VCaP (cell line): ENCODE results near the gene VSX1.

Experiments
- H3K27ac ChIP-seq: fragments of 450-650 bp; 2 replicates; pipeline ENCODE4 v1.5.1; 2017
- TF ChIP-seq, protein P1 (sequence below): fragments of 450-650 bp; conservative IDR thresholded peaks from 2 replicates; pipeline ENCODE4 v1.5.1; 2017; ENCODE audit warnings: mild to moderate bottlenecking, moderate library complexity

The VSX1 gene

DNA sequence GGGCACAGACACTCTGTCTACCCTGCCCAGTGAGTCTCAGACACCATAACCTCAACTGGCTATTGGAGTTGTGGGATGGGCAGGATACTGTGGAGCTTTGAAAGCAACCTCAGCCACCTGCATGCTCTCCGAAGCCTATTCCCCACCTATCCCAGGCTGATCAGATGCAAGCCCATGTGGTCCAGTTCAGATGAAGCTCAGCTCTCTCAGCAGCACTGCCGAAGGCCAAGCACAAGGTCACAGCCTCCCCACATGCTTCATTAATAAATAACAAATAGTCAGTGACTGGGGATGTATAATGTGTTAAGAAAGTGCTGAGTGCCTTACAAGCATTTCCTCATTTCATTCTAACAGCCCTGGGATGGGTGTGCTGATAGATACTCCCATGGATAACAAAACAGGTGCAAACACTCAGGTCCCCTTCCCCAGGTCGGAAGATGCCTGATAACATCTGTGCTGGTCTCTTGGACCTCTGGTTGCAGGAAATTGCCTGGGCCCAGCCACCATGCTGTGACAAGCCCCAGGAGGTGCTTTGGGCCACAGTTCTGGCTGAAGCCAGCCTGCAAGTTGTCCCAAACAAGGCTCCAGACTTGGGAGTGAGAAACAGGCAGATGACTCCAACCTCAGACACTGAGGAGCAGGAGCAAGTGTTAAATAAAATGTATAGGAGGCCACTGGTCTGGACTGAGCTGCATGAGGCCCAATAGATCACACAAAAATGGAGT, 27.7 kb downstream of the VSX1 start:
- TF ChIP-seq, protein P1, sequence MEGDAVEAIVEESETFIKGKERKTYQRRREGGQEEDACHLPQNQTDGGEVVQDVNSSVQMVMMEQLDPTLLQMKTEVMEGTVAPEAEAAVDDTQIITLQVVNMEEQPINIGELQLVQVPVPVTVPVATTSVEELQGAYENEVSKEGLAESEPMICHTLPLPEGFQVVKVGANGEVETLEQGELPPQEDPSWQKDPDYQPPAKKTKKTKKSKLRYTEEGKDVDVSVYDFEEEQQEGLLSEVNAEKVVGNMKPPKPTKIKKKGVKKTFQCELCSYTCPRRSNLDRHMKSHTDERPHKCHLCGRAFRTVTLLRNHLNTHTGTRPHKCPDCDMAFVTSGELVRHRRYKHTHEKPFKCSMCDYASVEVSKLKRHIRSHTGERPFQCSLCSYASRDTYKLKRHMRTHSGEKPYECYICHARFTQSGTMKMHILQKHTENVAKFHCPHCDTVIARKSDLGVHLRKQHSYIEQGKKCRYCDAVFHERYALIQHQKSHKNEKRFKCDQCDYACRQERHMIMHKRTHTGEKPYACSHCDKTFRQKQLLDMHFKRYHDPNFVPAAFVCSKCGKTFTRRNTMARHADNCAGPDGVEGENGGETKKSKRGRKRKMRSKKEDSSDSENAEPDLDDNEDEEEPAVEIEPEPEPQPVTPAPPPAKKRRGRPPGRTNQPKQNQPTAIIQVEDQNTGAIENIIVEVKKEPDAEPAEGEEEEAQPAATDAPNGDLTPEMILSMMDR = no peak
- peak overlapping the region; percentile 99 for H3K27ac ChIP-seq

DNA sequence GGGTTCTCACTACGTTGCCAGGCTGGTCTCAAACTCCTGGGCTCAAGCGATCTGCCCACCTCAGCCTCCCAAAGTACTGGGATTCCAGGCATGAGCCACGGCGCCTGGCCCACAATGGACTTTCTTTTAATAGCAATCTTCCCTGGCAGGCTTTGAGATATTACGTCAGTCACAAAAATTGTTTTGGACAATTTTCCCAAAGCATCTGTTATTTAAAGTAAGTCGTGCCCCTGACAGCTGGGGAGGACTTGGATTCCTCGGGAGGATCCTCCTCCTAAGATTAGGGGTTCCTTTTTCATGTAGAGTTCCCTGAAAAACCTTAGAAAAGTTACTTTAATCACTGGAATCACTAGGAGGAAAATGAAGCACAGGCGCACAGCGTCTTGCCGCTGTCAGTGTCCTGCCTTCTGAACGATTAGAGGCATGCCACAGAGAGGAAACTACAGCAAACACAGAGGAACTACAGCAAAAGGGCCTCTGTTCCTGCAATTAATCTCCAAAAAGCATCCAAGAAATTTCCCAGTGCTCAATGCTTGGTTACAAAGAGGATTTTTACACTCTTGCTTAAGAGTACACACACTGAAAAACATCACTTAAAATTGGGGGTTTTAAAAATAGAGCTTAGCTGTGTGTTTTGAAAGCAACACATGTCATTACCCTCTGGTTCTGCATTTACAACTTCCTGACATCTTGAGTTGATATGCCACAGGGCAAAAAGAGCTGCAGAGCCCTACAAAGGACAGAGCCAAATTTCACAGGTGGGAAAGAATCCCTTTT, 28.5 kb downstream of the VSX1 start:
- H3K27ac ChIP-seq = peak overlapping the region; percentile 99

DNA sequence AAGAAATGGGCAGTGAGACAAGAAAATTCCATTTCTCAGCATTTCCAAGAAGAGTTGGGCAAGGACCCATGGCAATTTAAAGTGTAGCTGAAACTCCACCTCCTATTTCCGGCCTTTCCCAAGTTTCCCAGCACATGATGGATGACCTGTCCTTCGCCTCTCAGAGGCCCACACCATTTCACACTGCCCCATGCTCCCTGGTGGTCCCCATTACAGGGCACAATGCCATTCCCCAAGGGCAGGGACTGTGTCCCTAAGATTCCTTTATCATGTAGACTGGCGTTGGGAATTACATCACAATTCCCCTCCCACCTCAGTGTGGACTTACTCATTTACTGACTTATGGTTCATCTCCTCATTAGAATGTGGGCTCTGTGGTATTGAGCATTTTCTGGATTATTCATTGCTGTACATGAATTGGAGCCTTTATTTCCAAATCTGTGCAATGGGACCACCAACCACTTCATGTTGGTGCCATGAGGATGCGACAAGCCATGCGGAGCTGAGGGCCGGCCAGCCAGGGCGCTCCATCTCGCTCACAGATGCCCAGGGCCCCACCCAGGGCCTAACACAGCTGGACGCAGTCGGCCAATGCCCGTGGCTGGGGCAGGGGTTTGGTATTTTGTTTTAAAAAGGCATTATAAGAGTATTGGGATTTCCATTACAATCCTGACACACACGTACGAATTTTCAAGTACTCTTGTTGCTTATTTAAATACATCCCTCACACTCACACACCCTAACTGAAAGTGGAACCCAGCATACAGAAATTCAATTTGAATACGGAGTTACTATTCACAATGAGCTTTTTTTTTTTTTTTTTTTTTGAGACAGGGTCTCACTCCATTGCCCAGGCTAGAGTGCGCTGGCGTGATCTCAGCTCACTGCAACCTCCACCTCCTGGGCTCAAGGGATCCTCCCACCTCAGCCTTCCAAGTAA, 29.4 kb downstream of the VSX1 start:
- H3K27ac ChIP-seq = peak overlapping the region; percentile 99
- TF ChIP-seq, protein P1 = no peak

More for the DNA sequence above, 28.5 kb downstream of the VSX1 start:
- TF ChIP-seq, protein P1 = no peak

DNA sequence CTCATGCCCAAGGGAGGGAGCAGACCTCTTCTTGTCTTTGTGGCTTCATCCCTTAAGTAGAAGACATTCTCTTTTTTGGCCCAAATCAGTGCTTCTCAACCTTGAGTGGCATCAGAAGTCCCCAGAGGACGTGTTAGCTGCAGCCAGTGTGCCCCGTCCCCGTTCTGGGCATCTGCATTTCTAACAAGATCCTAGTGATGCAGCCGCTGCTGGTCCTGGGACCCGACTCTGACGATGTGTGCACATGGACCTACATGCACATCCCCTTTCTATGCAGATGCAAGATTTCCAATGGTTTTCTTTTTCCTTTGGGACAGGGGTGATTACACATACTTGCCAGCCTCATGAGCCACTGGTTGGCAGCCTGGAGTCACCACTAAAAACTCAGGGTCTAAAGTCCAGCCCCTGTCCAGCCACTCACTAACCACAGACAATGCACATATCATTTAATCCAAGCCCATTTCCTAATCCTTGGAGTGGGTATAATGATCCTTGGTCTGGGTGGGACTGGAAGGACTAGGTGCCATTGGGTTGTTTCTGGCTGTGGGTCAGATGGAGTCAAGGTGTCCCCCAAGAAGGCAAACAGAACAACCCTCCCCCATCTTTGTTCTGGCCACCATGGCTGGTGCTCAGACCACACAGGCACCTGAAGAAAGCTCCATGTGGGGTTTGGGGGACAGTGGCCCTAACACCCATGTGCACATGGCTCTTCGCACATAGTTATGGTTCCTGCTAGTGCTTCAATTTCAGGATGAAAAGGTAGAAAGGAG, 30.4 kb downstream of the VSX1 start:
- TF ChIP-seq, protein P1 = no peak
- H3K27ac ChIP-seq = peak overlapping the region; percentile 99

DNA sequence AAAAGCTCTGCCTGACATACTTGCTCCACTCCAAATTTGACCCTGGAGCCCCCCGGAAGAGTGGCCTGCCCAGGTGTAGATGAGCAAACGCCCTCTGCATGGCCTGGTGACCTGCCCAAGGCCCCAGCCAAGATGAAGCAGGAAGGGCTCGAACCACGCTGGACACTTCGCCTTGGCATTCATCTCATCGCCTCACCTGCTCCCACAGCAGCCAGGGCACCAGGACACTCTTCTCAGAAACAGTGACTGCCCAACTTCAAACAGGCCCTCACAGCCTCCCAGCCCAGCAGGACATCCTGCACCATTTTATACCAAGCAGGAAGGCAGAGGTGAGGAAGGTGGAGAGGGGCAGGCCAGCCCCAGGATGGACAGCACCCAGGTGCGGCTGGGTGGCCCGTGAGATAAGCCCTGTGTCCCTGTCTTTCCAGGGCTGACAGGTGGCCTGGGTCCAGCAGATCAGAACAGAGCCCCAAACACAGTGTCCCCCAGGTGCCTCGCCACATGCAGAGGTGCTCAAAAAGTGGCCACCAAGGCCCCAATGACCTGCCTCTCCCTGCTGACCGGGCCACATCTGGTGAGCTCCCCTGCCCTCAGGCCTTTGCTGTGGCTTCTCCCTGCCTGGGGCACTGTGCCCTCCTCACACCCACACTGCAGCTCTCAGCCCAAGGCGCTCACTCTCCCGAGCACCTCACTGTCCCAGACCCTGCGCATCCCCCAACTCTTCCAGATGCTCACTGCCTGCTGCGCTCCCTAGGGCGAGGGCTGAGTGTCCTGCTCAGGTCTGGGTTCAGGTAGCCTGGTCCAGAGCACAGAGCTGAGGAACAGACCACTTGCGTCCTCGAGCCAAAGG, 31.2 kb downstream of the VSX1 start:
- TF ChIP-seq, protein P1 = no peak
- H3K27ac ChIP-seq = peak overlapping the region; percentile 99; the same call in 1 of the 2 replicates

DNA sequence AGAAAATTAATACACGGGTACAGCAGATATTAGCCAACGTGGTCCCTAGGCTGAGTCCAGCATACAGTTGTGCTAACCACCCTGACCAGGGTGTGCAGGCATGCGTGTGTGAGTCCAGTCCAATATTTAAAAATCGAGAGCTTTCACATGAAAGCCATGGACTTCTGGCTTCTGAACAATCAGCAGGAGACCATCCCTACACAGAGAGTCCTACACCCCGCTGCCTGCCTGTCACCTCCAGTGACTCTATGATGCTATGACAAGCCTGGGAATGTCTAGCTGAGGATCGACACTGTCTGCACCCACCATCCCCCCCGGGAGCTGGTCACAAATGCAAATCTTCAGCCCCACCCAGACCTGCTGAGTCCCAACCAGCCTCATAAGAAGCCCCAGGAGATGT, 31.9 kb downstream of the VSX1 start:
- peak overlapping the region; percentile 99; the same call in 1 of the 2 replicates for H3K27ac ChIP-seq
- TF ChIP-seq, protein P1 = no peak
